IMR-90 (cell line): ENCODE data around the gene USB1. TPM values are rescaled to one million over a fixed set of nuclear protein-coding genes. Genes with fewer than 3 reads are reported as not detected.

Experiments
- ATAC-seq: fragments of 200-7000 bp; cut with Tn5 transposase; 2 replicates; pipeline ENCODE4 v1.9.1; 2020; ENCODE audit warnings: low read depth, mild to moderate bottlenecking, moderate library complexity
- BruUV-seq: library from RNA; stranded (reverse); fragments of 400-500 nt; replicated peaks from 2 replicates; lab custom pipeline; 2021; lab: Mats Ljungman, UMichigan
- CTCF ChIA-PET: fragments of 300-600 bp; formaldehyde crosslinking; extraction: SDS; loops from one replicate; lab custom pipeline; 2021; ENCODE audit warnings: antibody characterized with exemption; lab: Yijun Ruan, JAX
- POLR2A ChIA-PET: fragments of 300-600 bp; sonication (Branson Sonifier 250); formaldehyde crosslinking; loops from one replicate; lab custom pipeline; 2022; ENCODE audit warnings: antibody characterized with exemption; ENCODE audit not compliant: unreplicated experiment; lab: Charles Lee
- DNase-seq: peaks from one replicate; pipeline ENCODE4 v3.0.0; 2013
- H2AFZ ChIP-seq: replicated peaks from 2 replicates; pipeline ENCODE3; 2013; ENCODE audit warnings: low read length, mild to moderate bottlenecking; ENCODE audit not compliant: poor library complexity
- H2AK5ac ChIP-seq: 2 replicates; pipeline ENCODE4 v1.6.1; 2013; ENCODE audit warnings: low read depth, low read length, inconsistent platforms
- H2AK9ac ChIP-seq: replicated peaks from 2 replicates; pipeline ENCODE3; 2013; ENCODE audit warnings: mild to moderate bottlenecking, low read depth, low read length, moderate library complexity; ENCODE audit not compliant: poor library complexity
- H2BK120ac ChIP-seq: 2 replicates; pipeline ENCODE4 v1.6.1; 2013; ENCODE audit warnings: low read depth, low read length, inconsistent platforms
- H2BK15ac ChIP-seq: 3 replicates; pipeline ENCODE4 v1.6.1; 2013; ENCODE audit warnings: low read depth, low read length, inconsistent platforms
- H2BK20ac ChIP-seq: 2 replicates; pipeline ENCODE4 v1.6.1; 2013; ENCODE audit warnings: low read depth, mild to moderate bottlenecking, inconsistent platforms, low read length, moderate library complexity
- H2BK5ac ChIP-seq: 2 replicates; pipeline ENCODE4 v1.6.1; 2013; ENCODE audit warnings: mild to moderate bottlenecking, low read depth, low read length, inconsistent platforms; ENCODE audit not compliant: poor library complexity, severe bottlenecking
- H3K14ac ChIP-seq: replicated peaks from 2 replicates; pipeline ENCODE4 v1.6.1; 2013; ENCODE audit warnings: low read depth, low read length, inconsistent platforms
- H3K18ac ChIP-seq: 2 replicates; pipeline ENCODE4 v1.6.1; 2013; ENCODE audit warnings: low read depth, low read length, control low read depth
- H3K23ac ChIP-seq: 2 replicates; pipeline ENCODE4 v1.6.1; 2013; ENCODE audit warnings: low read depth, low read length, inconsistent platforms
- H3K27ac ChIP-seq: 2 replicates; pipeline ENCODE4 v1.5.1; 2013; ENCODE audit warnings: mild to moderate bottlenecking, control low read depth, low read length; ENCODE audit not compliant: insufficient read depth
- H3K27me3 ChIP-seq: 2 replicates; pipeline ENCODE4 v1.6.1; 2013; ENCODE audit warnings: low read length; ENCODE audit not compliant: control insufficient read depth, insufficient read depth
- H3K36me3 ChIP-seq: 2 replicates; pipeline ENCODE4 v1.6.1; 2013; ENCODE audit warnings: low read length, mixed read lengths; ENCODE audit not compliant: control insufficient read depth, insufficient read depth
- H3K4ac ChIP-seq: 2 replicates; pipeline ENCODE4 v1.6.1; 2013; ENCODE audit warnings: low read depth, low read length, inconsistent platforms
- H3K4me1 ChIP-seq: 2 replicates; pipeline ENCODE4 v1.6.1; 2013; ENCODE audit warnings: low read length, mixed read lengths; ENCODE audit not compliant: control insufficient read depth, insufficient read depth
- H3K4me2 ChIP-seq: 2 replicates; pipeline ENCODE4 v1.6.1; 2013; ENCODE audit warnings: low read depth, mild to moderate bottlenecking, control low read depth, low read length, moderate library complexity
- H3K4me3 ChIP-seq: 2 replicates; pipeline ENCODE4 v1.5.1; 2013; ENCODE audit warnings: low read depth, mild to moderate bottlenecking, control low read depth, low read length, moderate library complexity; ENCODE audit not compliant: insufficient read depth
- H3K56ac ChIP-seq: 2 replicates; pipeline ENCODE4 v1.6.1; 2013; ENCODE audit warnings: low read length, inconsistent platforms; ENCODE audit not compliant: insufficient read depth; ENCODE audit errors: extremely low read depth
- H3K79me1 ChIP-seq, 2 experiments: 2 replicates each; pipeline ENCODE4 v1.6.1; 2013; ENCODE audit warnings: low read length in 2 of 2, inconsistent platforms in 1 of 2, low read depth in 1 of 2
- H3K9ac ChIP-seq: 2 replicates; pipeline ENCODE4 v1.6.1; 2013; ENCODE audit warnings: low read depth, low read length, control low read depth
- H3K9me1 ChIP-seq: 2 replicates; pipeline ENCODE4 v1.6.1; 2013; ENCODE audit warnings: low read length, inconsistent platforms; ENCODE audit not compliant: insufficient read depth
- H3K9me3 ChIP-seq: 2 replicates; pipeline ENCODE4 v1.6.1; 2013; ENCODE audit warnings: low read length; ENCODE audit not compliant: control insufficient read depth, insufficient read depth
- H4K20me1 ChIP-seq: 2 replicates; pipeline ENCODE4 v1.6.1; 2013; ENCODE audit warnings: low read length, inconsistent platforms; ENCODE audit not compliant: insufficient read depth
- H4K5ac ChIP-seq: 2 replicates; pipeline ENCODE4 v1.6.1; 2013; ENCODE audit warnings: mild to moderate bottlenecking, low read depth, low read length, control low read depth
- H4K8ac ChIP-seq, 2 experiments: 2 replicates each; pipeline ENCODE4 v1.6.1; 2013; ENCODE audit warnings: low read depth in 2 of 2, low read length in 2 of 2, control low read depth in 1 of 2, inconsistent platforms in 1 of 2
- H4K91ac ChIP-seq: 2 replicates; pipeline ENCODE4 v1.6.1; 2013; ENCODE audit warnings: low read depth, low read length, inconsistent platforms; ENCODE audit not compliant: insufficient read depth
- RCOR1 ChIP-seq: IDR thresholded peaks from 2 replicates; pipeline ENCODE4 v1.6.1; 2012; ENCODE audit warnings: mild to moderate bottlenecking, low read length, improper control_type of control experiment; ENCODE audit not compliant: insufficient replicate concordance
- WGBS, 2 experiments: methylation state at CpG; one replicate each; pipeline versions ENCODE4 v1.1.5 to v1.1.7; 2013; ENCODE audit warnings: missing lambda C conversion rate in 2 of 2; ENCODE audit not compliant: insufficient read length in 1 of 2; ENCODE audit errors: extremely low coverage in 2 of 2; 5-methylcytosine and 5-hydroxymethylcytosine counted together
- dilution Hi-C: fragments of 300-500 bp; cut with HindIII; formaldehyde crosslinking; loops from one replicate; pipeline ENCODE4 v1.14.3; 2018; ENCODE audit warnings: low sequenced_read_pairs; ENCODE audit not compliant: unreplicated experiment
- in situ Hi-C: fragments of 300-500 bp; cut with MboI; formaldehyde crosslinking; loops from 3 replicates; pipeline ENCODE4 v1.14.3; 2019; ENCODE audit warnings: low sequenced_read_pairs, inconsistent platforms, mixed read lengths
- intact Hi-C: fragments of 100-400 bp; cut with micrococcal nuclease; formaldehyde crosslinking; loops from 2 replicates; pipeline ENCODE4 v1.10.0; 2022
- polyA plus RNA-seq, 3 experiments: library from polyadenylated mRNA; depleted of rRNA; stranded (reverse); fragments of >200 nt; gene quantifications; 2 replicates each; pipeline ENCODE4 v1.2.3, GENCODE V29; 2012; ENCODE audit warnings: low replicate concordance in 1 of 3
- total RNA-seq: library from RNA; depleted of rRNA; stranded (reverse); fragments of >200 nt; gene quantifications from 2 replicates; pipeline ENCODE4 v1.2.3, GENCODE V29; 2012

USB1 gene
- total and polyA plus RNA-seq, 2 of the 4 experiments (the other 2 are of a cell fraction): 45.9 to 94.9 TPM

DNA sequence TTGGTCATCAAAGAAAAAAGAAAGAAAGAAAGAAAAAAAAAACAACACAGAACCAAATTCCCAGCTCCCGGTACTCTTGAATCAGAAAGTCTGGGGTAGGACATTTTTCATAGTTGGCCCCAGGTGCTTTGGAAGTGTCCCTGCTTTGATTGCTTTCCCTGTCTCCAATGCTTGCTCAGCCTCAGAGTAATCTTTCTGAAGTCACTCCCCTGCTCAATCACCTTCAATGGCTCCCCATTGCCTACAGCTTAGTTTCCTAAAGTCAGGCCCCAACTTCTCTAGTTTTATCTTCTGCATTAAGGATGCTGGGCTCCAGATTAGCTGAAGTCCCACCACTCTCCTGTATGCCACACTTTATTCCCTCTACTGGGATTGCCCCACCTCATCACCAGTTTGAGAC lies 47.4 kb upstream of the USB1 start:
- H2BK15ac ChIP-seq: no peak overlapping the region
- H2BK20ac ChIP-seq: no peak overlapping the region
- no peak for TF ChIP-seq RCOR1
- peaks cover 30% of the 10 kb centered on the region for H3K27me3 ChIP-seq
- no peak overlapping the region for H3K14ac ChIP-seq
- no peak overlapping the region for H4K91ac ChIP-seq
- no peaks in the 10 kb centered on the region for H4K20me1 ChIP-seq
- no peak overlapping the region for H3K23ac ChIP-seq
- H3K9me1 ChIP-seq: no peaks in the 10 kb centered on the region
- ChIA-PET POLR2A (no interaction called here), CTCF (no interaction called here)
- no peak overlapping the region for H3K9ac ChIP-seq
- H3K27ac ChIP-seq: no peak overlapping the region
- H3K56ac ChIP-seq: no peak overlapping the region
- DNase-seq (no peak), ATAC-seq (no peak)
- dilution Hi-C loops (no loop called here), intact Hi-C loops (no loop called here), in situ Hi-C loops (no loop called here)
- H3K4me3 ChIP-seq: no peak overlapping the region
- H3K18ac ChIP-seq: no peak overlapping the region
- no peak overlapping the region for H2AK5ac ChIP-seq
- H3K4me1 ChIP-seq: no peaks in the 10 kb centered on the region
- no peaks in the 10 kb centered on the region for H3K79me1 ChIP-seq
- no peak overlapping the region for H3K4me2 ChIP-seq
- no peak overlapping the region for H3K4ac ChIP-seq
- BruUV-seq: no TSS peak
- no peak overlapping the region for H4K5ac ChIP-seq
- no peak overlapping the region for H2AK9ac ChIP-seq
- H3K9me3 ChIP-seq: no peaks in the 10 kb centered on the region; the same call in 1 of the 2 replicates
- WGBS, 2 experiments: 100% methylated on average over 1 of the region's 1 CpG; no CpG with 5 or more reads in 1 of the 2 experiments
- H4K8ac ChIP-seq: no peak overlapping the region
- no peak overlapping the region for H2BK5ac ChIP-seq
- no peak overlapping the region for H2BK120ac ChIP-seq
- no peaks in the 10 kb centered on the region for H3K36me3 ChIP-seq
- H2AFZ ChIP-seq: no peak overlapping the region
